ENCODE data around the gene VAMP7.
"Not testable (repeated sequence)": the region's sequence is repeated elsewhere in the genome, so short reads cannot be mapped to it uniquely, and the experiment has no call there.

VAMP7 gene, protein sequence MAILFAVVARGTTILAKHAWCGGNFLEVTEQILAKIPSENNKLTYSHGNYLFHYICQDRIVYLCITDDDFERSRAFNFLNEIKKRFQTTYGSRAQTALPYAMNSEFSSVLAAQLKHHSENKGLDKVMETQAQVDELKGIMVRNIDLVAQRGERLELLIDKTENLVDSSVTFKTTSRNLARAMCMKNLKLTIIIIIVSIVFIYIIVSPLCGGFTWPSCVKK

DNA sequence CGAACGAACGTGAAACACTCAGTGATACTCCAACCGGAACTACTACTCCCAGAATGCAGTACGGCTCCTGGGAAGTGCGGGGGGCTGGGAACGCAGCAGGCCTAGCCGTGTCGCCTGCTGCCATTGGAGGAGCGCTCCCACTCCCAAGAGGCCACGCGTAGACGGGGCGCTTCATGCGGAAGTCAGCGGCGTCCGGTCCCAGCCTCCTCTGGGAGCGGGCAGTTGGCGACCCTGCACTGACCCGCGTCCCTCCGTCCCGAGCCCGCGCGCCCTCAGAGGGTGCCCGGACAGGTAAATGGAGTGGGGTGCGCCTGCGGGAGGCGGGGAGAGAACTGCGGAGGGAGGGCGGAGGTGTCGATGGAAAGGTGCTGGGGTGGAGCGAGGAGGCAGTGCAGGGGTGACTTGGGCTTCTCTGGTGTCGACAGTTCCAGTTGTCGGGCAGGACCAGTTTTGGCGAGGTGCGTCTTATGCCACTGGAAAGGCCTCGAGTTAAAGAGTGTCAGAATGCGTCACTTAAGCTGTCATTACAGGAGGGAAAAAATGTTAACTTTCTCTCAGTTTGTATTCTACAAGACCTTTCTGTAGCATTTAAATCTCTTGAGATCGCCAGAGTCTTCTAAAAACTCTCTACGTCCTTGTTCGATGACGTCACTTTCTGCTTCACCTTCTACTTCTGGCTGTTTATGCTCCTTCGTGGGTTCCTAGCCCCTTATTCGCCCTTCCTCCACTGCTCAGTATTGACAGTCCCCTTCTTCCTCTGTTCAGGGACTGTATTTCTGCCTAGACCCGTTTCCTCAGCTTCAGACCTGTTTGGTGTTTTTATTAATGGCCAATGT lies at the start of gene VAMP7:
Gene VAMP7, plus strand, starts transcription at position 188 of the 836 bp plus-strand sequence. CDS start 8,122 bp downstream, outside the sequence.
- H3K79me2 ChIP-seq (ENCODE audit: control insufficient read depth, low read length) = peaks cover 42% of the 10 kb centered on the region
- H3K4me3 ChIP-seq (ENCODE audit: low read length) = peak within 1 kb of the TSS; percentile 91

DNA sequence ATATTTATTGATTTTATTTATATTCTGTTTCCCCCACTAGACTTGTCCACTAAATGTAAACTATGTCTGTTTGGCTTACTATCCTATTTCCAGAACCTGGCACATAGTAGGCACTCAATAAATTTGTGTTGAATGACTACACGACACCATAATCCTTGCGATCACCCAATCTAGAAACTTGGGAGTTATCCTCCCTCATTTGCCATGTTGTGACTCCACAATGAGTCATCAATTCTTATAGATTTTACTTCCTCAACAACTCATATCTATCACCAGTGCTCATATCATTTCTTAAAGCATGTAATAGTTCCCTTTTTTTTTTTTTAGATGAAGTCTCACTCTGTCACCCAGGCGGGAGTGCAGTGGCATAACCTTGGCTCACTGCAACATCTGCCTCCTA lies 39.9 kb upstream of the VAMP7 start:
- H3K4me1 ChIP-seq (ENCODE audit: control insufficient read depth, low read length) = no peaks in the 10 kb centered on the region
- H3K9me2 ChIP-seq (replicated peaks; ENCODE audit: control insufficient read depth, low read length) = no peaks in the 10 kb centered on the region
- H3K9me3 ChIP-seq (ENCODE audit: control insufficient read depth, insufficient read depth, low read length) = no peaks in the 10 kb centered on the region
- H3K4me3 ChIP-seq (ENCODE audit: low read length) = no peak overlapping the region
- no peak for TF ChIP-seq EZH2phosphoT487 (IDR thresholded peaks at IDR 0.05; ENCODE audit: borderline replicate concordance, low read length)
- TF ChIP-seq, protein P1, sequence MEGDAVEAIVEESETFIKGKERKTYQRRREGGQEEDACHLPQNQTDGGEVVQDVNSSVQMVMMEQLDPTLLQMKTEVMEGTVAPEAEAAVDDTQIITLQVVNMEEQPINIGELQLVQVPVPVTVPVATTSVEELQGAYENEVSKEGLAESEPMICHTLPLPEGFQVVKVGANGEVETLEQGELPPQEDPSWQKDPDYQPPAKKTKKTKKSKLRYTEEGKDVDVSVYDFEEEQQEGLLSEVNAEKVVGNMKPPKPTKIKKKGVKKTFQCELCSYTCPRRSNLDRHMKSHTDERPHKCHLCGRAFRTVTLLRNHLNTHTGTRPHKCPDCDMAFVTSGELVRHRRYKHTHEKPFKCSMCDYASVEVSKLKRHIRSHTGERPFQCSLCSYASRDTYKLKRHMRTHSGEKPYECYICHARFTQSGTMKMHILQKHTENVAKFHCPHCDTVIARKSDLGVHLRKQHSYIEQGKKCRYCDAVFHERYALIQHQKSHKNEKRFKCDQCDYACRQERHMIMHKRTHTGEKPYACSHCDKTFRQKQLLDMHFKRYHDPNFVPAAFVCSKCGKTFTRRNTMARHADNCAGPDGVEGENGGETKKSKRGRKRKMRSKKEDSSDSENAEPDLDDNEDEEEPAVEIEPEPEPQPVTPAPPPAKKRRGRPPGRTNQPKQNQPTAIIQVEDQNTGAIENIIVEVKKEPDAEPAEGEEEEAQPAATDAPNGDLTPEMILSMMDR (IDR thresholded peaks at IDR 0.05; ENCODE audit: low read depth, low read length, poor library complexity, severe bottlenecking) = no peak
- no peak overlapping the region for H3K4me2 ChIP-seq (ENCODE audit: low read length)
- no peaks in the 10 kb centered on the region for H3F3A ChIP-seq (ENCODE audit: control insufficient read depth, insufficient read depth)
- no peaks in the 10 kb centered on the region for H4K20me1 ChIP-seq (ENCODE audit: control insufficient read depth, insufficient read depth, low read depth, low read length)
- no peak overlapping the region for H3K27ac ChIP-seq (ENCODE audit: low read depth, low read length)
- H3K27me3 ChIP-seq (ENCODE audit: control insufficient read depth, low read length) = no peaks in the 10 kb centered on the region
- H3K36me3 ChIP-seq (ENCODE audit: control insufficient read depth, low read length) = no peaks in the 10 kb centered on the region
- no peaks in the 10 kb centered on the region for H3K79me2 ChIP-seq (ENCODE audit: control insufficient read depth, low read length)

More for the DNA sequence above, at the start of gene VAMP7:
- H3K4me2 ChIP-seq (ENCODE audit: low read length) = peak within 1 kb of the TSS; percentile 77
- no peaks in the 10 kb centered on the region for H4K20me1 ChIP-seq (ENCODE audit: control insufficient read depth, insufficient read depth, low read depth, low read length)
- no peaks in the 10 kb centered on the region for H3F3A ChIP-seq (ENCODE audit: control insufficient read depth, insufficient read depth)
- H3K9me3 ChIP-seq (ENCODE audit: control insufficient read depth, insufficient read depth, low read length) = no peaks in the 10 kb centered on the region
- peak within 1 kb of the TSS; percentile 28; the same call in 1 of the 2 replicates for H3K27ac ChIP-seq (ENCODE audit: low read depth, low read length)
- H3K36me3 ChIP-seq (ENCODE audit: control insufficient read depth, low read length) = no peaks in the 10 kb centered on the region; the same call in 1 of the 2 replicates
- H3K27me3 ChIP-seq (ENCODE audit: control insufficient read depth, low read length) = no peaks in the 10 kb centered on the region
- H3K4me1 ChIP-seq (ENCODE audit: control insufficient read depth, low read length) = peaks cover 28% of the 10 kb centered on the region
- no peak for TF ChIP-seq EZH2phosphoT487 (IDR thresholded peaks at IDR 0.05; ENCODE audit: borderline replicate concordance, low read length)
- TF ChIP-seq, protein P1 (IDR thresholded peaks at IDR 0.05; ENCODE audit: low read depth, low read length, poor library complexity, severe bottlenecking) = no peak
- no peaks in the 10 kb centered on the region for H3K9me2 ChIP-seq (replicated peaks; ENCODE audit: control insufficient read depth, low read length)

DNA sequence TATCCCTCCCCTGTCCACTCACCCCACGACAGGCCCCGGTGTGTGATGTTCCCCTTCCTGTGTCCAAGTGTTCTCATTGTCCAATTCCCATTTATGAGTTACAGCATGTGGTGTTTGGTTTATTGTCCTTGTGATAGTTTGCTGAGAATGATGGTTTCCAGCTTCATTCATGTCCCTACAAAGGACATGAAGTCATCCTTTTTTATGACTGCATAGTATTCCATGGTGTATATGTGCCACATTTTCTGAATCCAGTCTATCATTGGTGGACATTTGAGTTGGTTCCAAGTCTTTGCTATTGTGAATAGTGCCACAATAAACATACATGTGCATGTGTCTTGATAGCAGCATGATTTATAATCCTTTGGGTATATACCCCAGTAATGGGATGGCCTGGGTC lies 29.4 kb upstream of the VAMP7 start:
- H3K79me2 ChIP-seq (ENCODE audit: control insufficient read depth, low read length); H3K9me2 ChIP-seq (replicated peaks; ENCODE audit: control insufficient read depth, low read length); H4K20me1 ChIP-seq (ENCODE audit: control insufficient read depth, insufficient read depth, low read depth, low read length); H3K4me1 ChIP-seq (ENCODE audit: control insufficient read depth, low read length); H3K4me2 ChIP-seq (ENCODE audit: low read length); H3K4me3 ChIP-seq (ENCODE audit: low read length); H3K27ac ChIP-seq (ENCODE audit: low read depth, low read length); H3F3A ChIP-seq (ENCODE audit: control insufficient read depth, insufficient read depth); H3K36me3 ChIP-seq (ENCODE audit: control insufficient read depth, low read length); H3K27me3 ChIP-seq (ENCODE audit: control insufficient read depth, low read length); H3K9me3 ChIP-seq (ENCODE audit: control insufficient read depth, insufficient read depth, low read length): not testable (repeated sequence)

DNA sequence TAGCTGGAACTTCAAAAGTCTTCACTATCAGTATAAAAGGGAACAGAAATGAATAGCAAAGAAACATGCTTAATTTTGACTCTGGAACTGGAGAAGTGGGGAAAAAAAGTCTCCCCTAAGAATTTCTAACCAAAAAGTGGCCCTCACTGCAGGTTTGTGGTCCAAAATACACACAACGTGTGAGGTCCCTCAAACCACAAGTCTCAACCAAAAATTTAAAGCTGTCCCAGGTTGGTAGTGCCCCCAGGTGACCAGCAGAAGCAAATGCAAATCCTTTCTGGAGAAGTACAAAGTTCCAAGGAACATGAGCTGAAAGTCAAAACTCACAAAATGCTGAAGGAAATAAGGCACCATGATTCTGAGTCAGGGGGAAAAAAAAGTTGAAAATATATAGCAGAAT lies 23.6 kb upstream of the VAMP7 start:
- no peaks in the 10 kb centered on the region for H3K27me3 ChIP-seq (ENCODE audit: control insufficient read depth, low read length)
- H4K20me1 ChIP-seq (ENCODE audit: control insufficient read depth, insufficient read depth, low read depth, low read length) = no peaks in the 10 kb centered on the region
- TF ChIP-seq, protein P1 (IDR thresholded peaks at IDR 0.05; ENCODE audit: low read depth, low read length, poor library complexity, severe bottlenecking) = peak; percentile 38
- no peak for TF ChIP-seq EZH2phosphoT487 (IDR thresholded peaks at IDR 0.05; ENCODE audit: borderline replicate concordance, low read length)
- H3K4me2 ChIP-seq (ENCODE audit: low read length) = no peak overlapping the region
- H3K79me2 ChIP-seq (ENCODE audit: control insufficient read depth, low read length) = no peaks in the 10 kb centered on the region
- H3K9me2 ChIP-seq (replicated peaks; ENCODE audit: control insufficient read depth, low read length) = no peaks in the 10 kb centered on the region
- no peaks in the 10 kb centered on the region for H3K9me3 ChIP-seq (ENCODE audit: control insufficient read depth, insufficient read depth, low read length)
- H3K4me1 ChIP-seq (ENCODE audit: control insufficient read depth, low read length) = no peaks in the 10 kb centered on the region
- no peak overlapping the region for H3K4me3 ChIP-seq (ENCODE audit: low read length)
- no peak overlapping the region for H3K27ac ChIP-seq (ENCODE audit: low read depth, low read length)
- H3F3A ChIP-seq (ENCODE audit: control insufficient read depth, insufficient read depth) = no peaks in the 10 kb centered on the region
- H3K36me3 ChIP-seq (ENCODE audit: control insufficient read depth, low read length) = no peaks in the 10 kb centered on the region

Measured in DOHH2 (cell line).